SU-DHL-6 (cell line): Measurements from ENCODE around the gene FHOD3.

ENCODE experiments used
- H2AFZ ChIP-seq: fragments of 200-600 bp; sonication (generic); 2 replicates; pipeline ENCODE4 v1.6.1; 2014; ENCODE audit warnings: low read depth, mild to moderate bottlenecking, moderate library complexity, mixed read lengths, antibody characterized with exemption, low read length; ENCODE audit not compliant: severe bottlenecking
- H3F3A ChIP-seq: fragments of 200-600 bp; shearing (Covaris generic); 2 replicates; pipeline ENCODE4 v1.6.0; 2016; ENCODE audit warnings: antibody characterized with exemption, mild to moderate bottlenecking; ENCODE audit not compliant: insufficient read depth
- H3K27ac ChIP-seq: fragments of 200-600 bp; sonication (generic); 2 replicates; pipeline ENCODE4 v1.5.1; 2016; ENCODE audit warnings: low read depth, mild to moderate bottlenecking, low read length, moderate library complexity, mixed read lengths
- H3K27me3 ChIP-seq: fragments of 200-600 bp; sonication (generic), shearing (Covaris generic); 2 replicates; pipeline ENCODE4 v1.6.0; 2014; ENCODE audit warnings: mild to moderate bottlenecking, low read length
- H3K36me3 ChIP-seq: fragments of 200-600 bp; sonication (generic); 2 replicates; pipeline ENCODE4 v1.6.1; 2014; ENCODE audit warnings: mild to moderate bottlenecking, low read length, mixed read lengths
- H3K4me2 ChIP-seq: fragments of 300-600, 200-600 bp; shearing (Covaris generic), sonication (generic); 2 replicates; pipeline ENCODE4 v1.6.0; 2014; ENCODE audit warnings: low read length, low read depth, mild to moderate bottlenecking; ENCODE audit not compliant: poor library complexity, severe bottlenecking
- H3K4me3 ChIP-seq: fragments of 200-600 bp; sonication (generic); 2 replicates; pipeline ENCODE4 v1.5.1; 2014; ENCODE audit warnings: antibody characterized with exemption, low read length, mild to moderate bottlenecking, mixed read lengths; ENCODE audit not compliant: insufficient read depth, poor library complexity, severe bottlenecking
- H3K79me2 ChIP-seq: fragments of 200-600 bp; sonication (generic); 2 replicates; pipeline ENCODE4 v1.6.1; 2014; ENCODE audit warnings: mild to moderate bottlenecking, low read length, moderate library complexity; ENCODE audit not compliant: insufficient read depth
- H3K9ac ChIP-seq: fragments of 200-600 bp; sonication (generic); 2 replicates; pipeline ENCODE4 v1.7.0; 2014; ENCODE audit warnings: mild to moderate bottlenecking, low read length
- H3K9me2 ChIP-seq: fragments of 200-600 bp; sonication (generic); replicated peaks from 2 replicates; pipeline ENCODE4 v1.6.1; 2014; ENCODE audit warnings: low read length; ENCODE audit not compliant: insufficient read depth
- H3K9me3 ChIP-seq: fragments of 200-600 bp; sonication (generic); 2 replicates; pipeline ENCODE4 v1.6.1; 2014; ENCODE audit warnings: low read length, mixed read lengths; ENCODE audit not compliant: insufficient read depth
- H4K20me1 ChIP-seq: fragments of 200-600 bp; sonication (generic); 2 replicates; pipeline ENCODE4 v1.6.1; 2014; ENCODE audit warnings: low read depth, mild to moderate bottlenecking, antibody characterized with exemption, low read length, moderate library complexity, mixed read lengths
- EZH2phosphoT487 ChIP-seq: fragments of 200-600 bp; sonication (generic), shearing (Covaris generic); conservative IDR thresholded peaks from 2 replicates; pipeline ENCODE4 v1.6.1; 2018; ENCODE audit warnings: mild to moderate bottlenecking, antibody characterized with exemption, low read length, moderate library complexity, mixed read lengths
- TF ChIP-seq, protein P1 (sequence below): fragments of 200-600 bp; sonication (generic); IDR thresholded peaks from one replicate; pipeline ENCODE4 v1.5.1; 2017; ENCODE audit warnings: antibody characterized with exemption, mild to moderate bottlenecking, low read length, moderate library complexity; ENCODE audit not compliant: insufficient read depth, poor library complexity, severe bottlenecking

Gene FHOD3

DNA sequence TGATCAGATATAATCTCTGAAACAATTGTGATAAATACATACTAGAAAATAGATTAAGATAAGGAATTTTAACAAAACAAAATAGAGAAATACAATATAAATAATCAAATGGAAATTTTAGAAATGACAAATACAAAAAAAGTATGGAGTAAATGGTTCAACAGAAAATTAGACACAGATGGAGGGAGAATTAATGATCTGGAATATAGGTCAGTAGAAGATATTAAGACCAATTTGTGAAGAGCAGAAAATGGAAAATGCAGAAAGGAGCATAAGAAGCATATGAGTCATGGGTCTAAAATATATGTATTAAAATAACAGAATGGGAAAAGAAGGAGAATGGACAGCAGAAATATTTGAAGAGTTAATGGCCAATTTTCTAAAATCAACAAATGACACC, 44.4 kb downstream of the FHOD3 start:
- Histone ChIP-seq H3K4me2 (no peak overlapping the region), H3K79me2 (no peaks in the 10 kb centered on the region), H3K9me3 (0 out of 2 replicates have a peak, but pooled peaks cover 5% of the 10 kb centered on the region), H3F3A (no peaks in the 10 kb centered on the region), H3K4me3 (no peak overlapping the region), H4K20me1 (no peaks in the 10 kb centered on the region), H3K9ac (no peak overlapping the region), H3K36me3 (no peaks in the 10 kb centered on the region), H3K27ac (no peak overlapping the region), H3K9me2 (no peaks in the 10 kb centered on the region), H3K27me3 (no peaks in the 10 kb centered on the region), H2AFZ (no peak overlapping the region)
- TF ChIP-seq, protein P1, sequence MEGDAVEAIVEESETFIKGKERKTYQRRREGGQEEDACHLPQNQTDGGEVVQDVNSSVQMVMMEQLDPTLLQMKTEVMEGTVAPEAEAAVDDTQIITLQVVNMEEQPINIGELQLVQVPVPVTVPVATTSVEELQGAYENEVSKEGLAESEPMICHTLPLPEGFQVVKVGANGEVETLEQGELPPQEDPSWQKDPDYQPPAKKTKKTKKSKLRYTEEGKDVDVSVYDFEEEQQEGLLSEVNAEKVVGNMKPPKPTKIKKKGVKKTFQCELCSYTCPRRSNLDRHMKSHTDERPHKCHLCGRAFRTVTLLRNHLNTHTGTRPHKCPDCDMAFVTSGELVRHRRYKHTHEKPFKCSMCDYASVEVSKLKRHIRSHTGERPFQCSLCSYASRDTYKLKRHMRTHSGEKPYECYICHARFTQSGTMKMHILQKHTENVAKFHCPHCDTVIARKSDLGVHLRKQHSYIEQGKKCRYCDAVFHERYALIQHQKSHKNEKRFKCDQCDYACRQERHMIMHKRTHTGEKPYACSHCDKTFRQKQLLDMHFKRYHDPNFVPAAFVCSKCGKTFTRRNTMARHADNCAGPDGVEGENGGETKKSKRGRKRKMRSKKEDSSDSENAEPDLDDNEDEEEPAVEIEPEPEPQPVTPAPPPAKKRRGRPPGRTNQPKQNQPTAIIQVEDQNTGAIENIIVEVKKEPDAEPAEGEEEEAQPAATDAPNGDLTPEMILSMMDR, result no peak
- no peak for TF ChIP-seq EZH2phosphoT487

DNA sequence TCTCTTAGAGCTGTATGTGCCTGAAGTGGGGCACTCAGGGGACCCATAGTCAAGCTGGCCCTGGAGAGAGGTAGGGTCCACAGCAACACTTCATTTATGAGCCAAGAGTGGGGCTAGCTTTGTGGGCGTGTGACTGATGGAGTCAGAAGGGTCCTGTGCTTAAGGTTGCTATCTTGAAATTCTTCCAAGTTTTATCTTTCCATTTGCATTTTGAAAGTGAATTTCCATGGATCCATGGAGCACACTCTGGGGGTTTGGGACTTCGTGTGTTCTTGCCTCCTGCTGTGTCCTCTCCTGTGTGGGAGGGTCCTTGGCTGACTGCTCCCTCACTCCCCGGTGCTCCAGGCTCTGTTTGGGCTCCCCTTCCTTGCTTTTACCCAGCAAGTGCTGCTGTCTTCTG, 50.8 kb downstream of the FHOD3 start:
- Histone ChIP-seq H3K27me3 (no peaks in the 10 kb centered on the region; the same call in 1 of the 2 replicates), H3K9me2 (no peaks in the 10 kb centered on the region), H2AFZ (no peak overlapping the region), H3K9ac (no peak overlapping the region), H3K4me2 (no peak overlapping the region), H3K27ac (no peak overlapping the region), H3F3A (no peaks in the 10 kb centered on the region), H3K4me3 (no peak overlapping the region), H4K20me1 (no peaks in the 10 kb centered on the region), H3K79me2 (no peaks in the 10 kb centered on the region), H3K9me3 (no peaks in the 10 kb centered on the region), H3K36me3 (no peaks in the 10 kb centered on the region)
- TF ChIP-seq, protein P1, result no peak
- TF ChIP-seq EZH2phosphoT487, result no peak

DNA sequence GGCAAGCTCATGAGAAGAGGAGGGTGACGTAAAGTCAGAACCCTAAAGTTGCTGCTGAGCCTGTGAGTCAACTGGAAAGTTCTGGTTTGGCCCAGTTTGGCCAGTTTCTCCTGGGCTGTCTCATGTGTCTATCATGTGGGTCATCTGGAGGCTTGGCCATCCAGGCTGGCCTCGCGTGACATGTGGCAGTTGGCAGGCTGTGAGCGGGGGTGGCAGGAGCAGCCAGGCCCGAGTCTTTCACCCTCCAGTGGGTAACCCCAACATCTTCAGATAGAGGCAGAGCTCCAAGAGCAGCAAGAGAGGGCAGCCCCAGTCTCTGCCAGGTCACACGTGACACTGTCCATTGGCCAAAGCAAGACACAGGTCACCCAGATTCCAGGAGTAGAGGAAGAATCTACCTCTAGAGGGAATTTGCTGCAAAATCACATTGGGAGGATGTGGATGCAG, 51.5 kb downstream of the FHOD3 start:
- H3F3A ChIP-seq, result no peaks in the 10 kb centered on the region
- H3K9ac ChIP-seq, result no peak overlapping the region
- no peak overlapping the region for H3K27ac ChIP-seq
- H3K9me2 ChIP-seq, result no peaks in the 10 kb centered on the region
- no peak overlapping the region for H3K4me2 ChIP-seq
- H3K4me3 ChIP-seq, result no peak overlapping the region
- no peaks in the 10 kb centered on the region; the same call in 1 of the 2 replicates for H3K27me3 ChIP-seq
- no peaks in the 10 kb centered on the region for H3K9me3 ChIP-seq
- no peaks in the 10 kb centered on the region for H4K20me1 ChIP-seq
- no peak overlapping the region for H2AFZ ChIP-seq
- H3K79me2 ChIP-seq, result no peaks in the 10 kb centered on the region
- H3K36me3 ChIP-seq, result no peaks in the 10 kb centered on the region
- TF ChIP-seq, protein P1, result no peak
- TF ChIP-seq EZH2phosphoT487, result no peak
